ENCODE measurements around the gene SNED1. TPM values are rescaled to one million over a fixed set of nuclear protein-coding genes. Genes with fewer than 3 reads are reported as not detected.

The SNED1 gene
- total and polyA plus RNA-seq, 12 donors: 3.9 to 12.7 (median 6.3) TPM

DNA sequence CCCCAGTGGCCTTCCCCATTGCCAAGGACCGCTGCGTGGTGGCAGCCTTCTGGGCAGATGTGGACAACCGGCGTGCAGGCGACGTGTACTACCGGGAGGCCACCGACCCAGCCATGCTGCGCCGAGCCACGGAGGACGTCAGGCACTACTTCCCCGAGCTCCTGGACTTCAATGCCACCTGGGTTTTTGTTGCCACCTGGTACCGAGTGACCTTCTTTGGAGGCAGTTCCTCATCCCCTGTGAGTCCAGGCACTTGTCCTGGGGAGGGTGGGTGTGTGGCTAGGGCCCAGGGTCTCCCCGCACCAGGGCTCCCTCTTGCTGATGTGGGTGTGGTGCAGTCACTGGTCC is 31.9 kb downstream of the SNED1 start:
- H3K4me1 ChIP-seq: no peaks in the 10 kb centered on the region
- H3K27me3 ChIP-seq: no peaks in the 10 kb centered on the region
- H3K36me3 ChIP-seq: peaks cover 0 to 31% (median 4%) of the 10 kb centered on the region in 9 donors
- no peak overlapping the region for H3K4me3 ChIP-seq
- DNase-seq (no peak), ATAC-seq (no peak)
- H3K27ac ChIP-seq: no peak overlapping the region
- H3K9me3 ChIP-seq: peaks cover 0 to 22% (median 15%) of the 10 kb centered on the region in 11 donors
- intact Hi-C loops (cut with DNase I): no loop called here
- 95 to 96% methylated on average over 15 of the region's 15 CpGs for WGBS, 2 donors
- TF ChIP-seq, protein P1, sequence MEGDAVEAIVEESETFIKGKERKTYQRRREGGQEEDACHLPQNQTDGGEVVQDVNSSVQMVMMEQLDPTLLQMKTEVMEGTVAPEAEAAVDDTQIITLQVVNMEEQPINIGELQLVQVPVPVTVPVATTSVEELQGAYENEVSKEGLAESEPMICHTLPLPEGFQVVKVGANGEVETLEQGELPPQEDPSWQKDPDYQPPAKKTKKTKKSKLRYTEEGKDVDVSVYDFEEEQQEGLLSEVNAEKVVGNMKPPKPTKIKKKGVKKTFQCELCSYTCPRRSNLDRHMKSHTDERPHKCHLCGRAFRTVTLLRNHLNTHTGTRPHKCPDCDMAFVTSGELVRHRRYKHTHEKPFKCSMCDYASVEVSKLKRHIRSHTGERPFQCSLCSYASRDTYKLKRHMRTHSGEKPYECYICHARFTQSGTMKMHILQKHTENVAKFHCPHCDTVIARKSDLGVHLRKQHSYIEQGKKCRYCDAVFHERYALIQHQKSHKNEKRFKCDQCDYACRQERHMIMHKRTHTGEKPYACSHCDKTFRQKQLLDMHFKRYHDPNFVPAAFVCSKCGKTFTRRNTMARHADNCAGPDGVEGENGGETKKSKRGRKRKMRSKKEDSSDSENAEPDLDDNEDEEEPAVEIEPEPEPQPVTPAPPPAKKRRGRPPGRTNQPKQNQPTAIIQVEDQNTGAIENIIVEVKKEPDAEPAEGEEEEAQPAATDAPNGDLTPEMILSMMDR (IDR thresholded peaks at IDR 0.05): no peak

DNA sequence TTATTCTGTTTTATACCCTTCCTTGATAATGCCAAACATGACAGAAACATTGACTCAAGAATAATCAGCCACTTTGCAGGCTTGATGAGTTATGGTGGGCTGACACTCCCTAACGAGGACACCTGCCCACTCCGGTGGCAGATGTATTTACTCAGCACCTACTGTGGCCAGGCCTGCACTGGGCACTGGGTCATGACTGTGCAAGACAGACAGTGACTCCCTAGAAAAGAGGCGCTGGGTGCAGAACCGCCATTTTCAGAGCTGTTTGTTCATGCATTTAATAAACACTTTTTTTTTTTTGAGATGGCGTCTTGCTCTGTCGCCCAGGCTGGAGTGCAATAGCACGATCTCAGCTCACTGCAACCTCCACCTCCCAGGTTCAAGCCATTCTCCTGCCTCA is 32.5 kb downstream of the SNED1 start:
- no peak overlapping the region for H3K27ac ChIP-seq
- TF ChIP-seq, protein P1 (IDR thresholded peaks at IDR 0.05): no peak
- WGBS, 2 donors: 93 to 97% methylated on average over 7 of the region's 7 CpGs
- H3K4me3 ChIP-seq: no peak overlapping the region
- peaks cover 0 to 31% (median 4%) of the 10 kb centered on the region in 9 donors for H3K36me3 ChIP-seq
- intact Hi-C loops (cut with DNase I): no loop called here
- ATAC-seq (no peak), DNase-seq (no peak)
- peaks cover 0 to 16% (median 9%) of the 10 kb centered on the region in 11 donors for H3K9me3 ChIP-seq
- H3K27me3 ChIP-seq: no peaks in the 10 kb centered on the region
- H3K4me1 ChIP-seq: no peaks in the 10 kb centered on the region

DNA sequence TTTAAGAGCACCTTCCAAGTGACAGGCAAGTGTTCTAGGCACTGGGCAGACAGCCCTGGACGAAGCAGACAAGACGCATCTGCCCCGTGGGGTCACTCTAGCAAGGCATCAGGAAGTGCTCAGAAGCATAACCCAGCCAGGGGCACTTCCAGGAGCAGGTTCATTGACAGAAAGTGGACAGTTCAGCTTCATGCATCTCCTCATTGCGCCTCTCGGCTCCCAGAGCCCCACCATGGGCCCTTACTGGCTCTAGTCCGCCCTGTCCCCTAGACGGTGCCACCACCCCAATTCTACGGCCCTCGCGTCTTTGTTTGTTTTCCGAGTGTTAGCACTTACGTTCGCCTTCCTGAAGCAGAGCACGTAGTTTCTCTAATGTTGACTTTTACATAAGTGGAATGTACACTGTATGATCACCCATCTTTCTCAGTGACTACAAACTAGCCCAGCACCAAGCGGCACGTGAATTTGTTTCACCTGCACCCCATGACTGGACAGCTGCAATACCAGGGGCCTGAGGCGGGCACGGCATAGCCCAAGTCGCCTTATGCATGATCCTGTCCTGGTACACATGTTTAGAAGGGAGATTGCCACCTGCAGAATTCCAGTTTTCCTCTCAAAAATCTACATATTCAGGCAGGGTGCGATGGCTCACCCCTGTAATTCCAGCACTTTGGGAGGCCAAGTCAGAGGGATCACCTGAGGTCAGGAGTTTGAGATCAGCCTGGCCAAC is 33.2 kb downstream of the SNED1 start:
- no peak for DNase-seq
- Histone ChIP-seq H3K36me3 (peaks cover 0 to 31% (median 4%) of the 10 kb centered on the region in 9 donors), H3K9me3 (peaks cover 0 to 9% (median 2%) of the 10 kb centered on the region in 11 donors), H3K27ac (no peak overlapping the region), H3K27me3 (peaks cover 0 to 6% (median 0%) of the 10 kb centered on the region in 7 donors), H3K4me3 (no peak overlapping the region), H3K4me1 (peaks cover 3 to 7% (median 6%) of the 10 kb centered on the region in 9 donors)
- intact Hi-C loops (cut with DNase I): no loop called here
- no peak for ATAC-seq
- TF ChIP-seq, protein P1 (IDR thresholded peaks at IDR 0.05): no peak
- WGBS, 2 donors: 93 to 96% methylated on average over 20 of the region's 20 CpGs

DNA sequence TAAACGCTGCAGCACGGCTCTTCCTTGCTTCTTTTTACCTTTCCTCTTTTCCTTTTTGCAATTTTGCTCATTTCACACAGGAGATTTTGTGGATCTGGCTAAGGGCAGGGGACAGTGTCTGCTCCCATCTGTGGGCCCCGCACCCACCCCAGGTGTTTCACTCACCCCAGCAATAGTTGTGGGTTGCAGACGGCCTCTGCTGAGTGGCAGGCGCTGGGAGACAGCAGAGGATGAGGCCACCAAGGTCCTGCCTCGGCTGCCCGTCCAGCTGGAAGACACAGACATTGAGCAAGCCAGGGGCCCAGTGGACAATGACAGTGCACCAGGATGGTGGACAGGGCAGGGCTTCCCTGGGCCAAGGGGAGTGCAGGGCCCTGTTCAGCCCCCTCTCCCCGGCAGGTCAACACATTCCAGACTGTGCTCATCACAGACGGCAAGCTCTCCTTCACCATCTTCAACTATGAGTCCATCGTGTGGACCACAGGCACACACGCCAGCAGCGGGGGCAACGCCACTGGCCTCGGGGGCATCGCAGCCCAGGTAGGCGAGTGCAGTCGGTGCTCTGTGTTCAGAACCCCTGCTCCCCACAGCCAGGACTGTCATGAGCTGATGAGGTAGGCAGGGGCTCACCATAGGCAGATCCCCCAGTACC is 35.0 kb downstream of the SNED1 start:
- DNase-seq: no peak
- intact Hi-C loops (cut with DNase I): no loop called here
- TF ChIP-seq, protein P1 (IDR thresholded peaks at IDR 0.05): no peak
- no peak for ATAC-seq
- WGBS, 2 donors: 84 to 90% methylated on average over 16 to 17 of the region's 17 CpGs
- H3K9me3 ChIP-seq: no peaks in the 10 kb centered on the region
- H3K27ac ChIP-seq: no peak overlapping the region
- no peak overlapping the region for H3K4me3 ChIP-seq
- peaks cover 0 to 35% (median 6%) of the 10 kb centered on the region in 9 donors for H3K36me3 ChIP-seq
- peaks cover 3 to 10% (median 9%) of the 10 kb centered on the region in 9 donors for H3K4me1 ChIP-seq
- peaks cover 0 to 16% (median 5%) of the 10 kb centered on the region in 7 donors for H3K27me3 ChIP-seq
